ENCODE results near the gene LHFPL2.

The LHFPL2 gene

GRCh38 chr5:78637468-78637867 lies 11.1 kb downstream of the LHFPL2 start:
- DNase-seq (ENCODE audit: low read depth in 1 of 2, low spot score in 1 of 2): no peak
- no peak for TF ChIP-seq CTCF (IDR thresholded peaks at IDR 0.05; ENCODE audit: insufficient read depth, low read length)
- no peak for TF ChIP-seq SPI1 (IDR thresholded peaks at IDR 0.05; ENCODE audit: borderline replicate concordance, low read depth)
- no peak for TF ChIP-seq POLR2AphosphoS5 (IDR thresholded peaks at IDR 0.05; ENCODE audit: low read depth)
- no peak for TF ChIP-seq GABPA (IDR thresholded peaks at IDR 0.05; ENCODE audit: low read depth)
- no peak for TF ChIP-seq REST (IDR thresholded peaks at IDR 0.05; ENCODE audit: insufficient replicate concordance, low read depth)
- Histone ChIP-seq H3K27me3 (ENCODE audit: insufficient read depth, poor library complexity, severe bottlenecking) (no peaks in the 10 kb centered on the region), H3K4me3 (replicated peaks; ENCODE audit: insufficient read depth, low read length) (no peak overlapping the region), H3K27ac (replicated peaks) (no peak overlapping the region)

GRCh38 chr5:78636682-78637081 lies 11.9 kb downstream of the LHFPL2 start:
- Histone ChIP-seq H3K4me3 (replicated peaks; ENCODE audit: insufficient read depth, low read length) (no peak overlapping the region), H3K27ac (replicated peaks) (no peak overlapping the region), H3K27me3 (ENCODE audit: insufficient read depth, poor library complexity, severe bottlenecking) (no peaks in the 10 kb centered on the region)
- DNase-seq (ENCODE audit: low read depth in 1 of 2, low spot score in 1 of 2): no peak
- TF ChIP-seq SPI1 (IDR thresholded peaks at IDR 0.05; ENCODE audit: borderline replicate concordance, low read depth) (no peak), CTCF (IDR thresholded peaks at IDR 0.05; ENCODE audit: insufficient read depth, low read length) (no peak), GABPA (IDR thresholded peaks at IDR 0.05; ENCODE audit: low read depth) (no peak), REST (IDR thresholded peaks at IDR 0.05; ENCODE audit: insufficient replicate concordance, low read depth) (no peak), POLR2AphosphoS5 (IDR thresholded peaks at IDR 0.05; ENCODE audit: low read depth) (no peak)

GRCh38 chr5:78634634-78635033 lies 13.9 kb downstream of the LHFPL2 start:
- Histone ChIP-seq H3K27ac (replicated peaks) (no peak overlapping the region), H3K4me3 (replicated peaks; ENCODE audit: insufficient read depth, low read length) (no peak overlapping the region), H3K27me3 (ENCODE audit: insufficient read depth, poor library complexity, severe bottlenecking) (no peaks in the 10 kb centered on the region)
- DNase-seq (ENCODE audit: low read depth in 1 of 2, low spot score in 1 of 2): no peak
- TF ChIP-seq SPI1 (IDR thresholded peaks at IDR 0.05; ENCODE audit: borderline replicate concordance, low read depth): no peak
- no peak for TF ChIP-seq CTCF (IDR thresholded peaks at IDR 0.05; ENCODE audit: insufficient read depth, low read length)
- no peak for TF ChIP-seq REST (IDR thresholded peaks at IDR 0.05; ENCODE audit: insufficient replicate concordance, low read depth)
- no peak for TF ChIP-seq POLR2AphosphoS5 (IDR thresholded peaks at IDR 0.05; ENCODE audit: low read depth)
- TF ChIP-seq GABPA (IDR thresholded peaks at IDR 0.05; ENCODE audit: low read depth): no peak
